Measurements from ENCODE around the gene MTR.

DNA sequence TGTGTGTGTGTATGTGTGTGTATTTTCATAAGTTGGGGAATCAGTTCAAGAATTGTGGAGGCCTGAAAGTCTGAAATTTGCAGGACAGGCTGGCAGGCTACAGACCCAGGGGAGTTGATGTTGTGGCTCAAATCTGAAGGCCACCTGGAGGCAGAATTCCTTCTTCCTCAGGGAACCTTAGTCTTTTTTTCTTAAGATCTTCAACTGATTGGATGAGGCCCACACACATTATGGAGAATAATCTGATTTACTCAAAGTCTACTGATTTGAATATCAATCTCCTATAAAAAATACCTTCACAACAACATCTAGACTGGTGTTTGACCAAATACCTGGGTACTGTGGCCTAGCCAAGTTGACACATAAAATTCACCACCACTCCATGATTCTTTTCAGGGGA lies 147.3 kb downstream of the MTR start:
- no peak for TF ChIP-seq POLR2A (IDR thresholded peaks at IDR 0.05)
- TF ChIP-seq, protein P1, sequence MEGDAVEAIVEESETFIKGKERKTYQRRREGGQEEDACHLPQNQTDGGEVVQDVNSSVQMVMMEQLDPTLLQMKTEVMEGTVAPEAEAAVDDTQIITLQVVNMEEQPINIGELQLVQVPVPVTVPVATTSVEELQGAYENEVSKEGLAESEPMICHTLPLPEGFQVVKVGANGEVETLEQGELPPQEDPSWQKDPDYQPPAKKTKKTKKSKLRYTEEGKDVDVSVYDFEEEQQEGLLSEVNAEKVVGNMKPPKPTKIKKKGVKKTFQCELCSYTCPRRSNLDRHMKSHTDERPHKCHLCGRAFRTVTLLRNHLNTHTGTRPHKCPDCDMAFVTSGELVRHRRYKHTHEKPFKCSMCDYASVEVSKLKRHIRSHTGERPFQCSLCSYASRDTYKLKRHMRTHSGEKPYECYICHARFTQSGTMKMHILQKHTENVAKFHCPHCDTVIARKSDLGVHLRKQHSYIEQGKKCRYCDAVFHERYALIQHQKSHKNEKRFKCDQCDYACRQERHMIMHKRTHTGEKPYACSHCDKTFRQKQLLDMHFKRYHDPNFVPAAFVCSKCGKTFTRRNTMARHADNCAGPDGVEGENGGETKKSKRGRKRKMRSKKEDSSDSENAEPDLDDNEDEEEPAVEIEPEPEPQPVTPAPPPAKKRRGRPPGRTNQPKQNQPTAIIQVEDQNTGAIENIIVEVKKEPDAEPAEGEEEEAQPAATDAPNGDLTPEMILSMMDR (IDR thresholded peaks at IDR 0.05) = no peak

Data from lower leg skin (tissue), 3 donors.